ENCODE data around the gene ACTMAP.

DNA sequence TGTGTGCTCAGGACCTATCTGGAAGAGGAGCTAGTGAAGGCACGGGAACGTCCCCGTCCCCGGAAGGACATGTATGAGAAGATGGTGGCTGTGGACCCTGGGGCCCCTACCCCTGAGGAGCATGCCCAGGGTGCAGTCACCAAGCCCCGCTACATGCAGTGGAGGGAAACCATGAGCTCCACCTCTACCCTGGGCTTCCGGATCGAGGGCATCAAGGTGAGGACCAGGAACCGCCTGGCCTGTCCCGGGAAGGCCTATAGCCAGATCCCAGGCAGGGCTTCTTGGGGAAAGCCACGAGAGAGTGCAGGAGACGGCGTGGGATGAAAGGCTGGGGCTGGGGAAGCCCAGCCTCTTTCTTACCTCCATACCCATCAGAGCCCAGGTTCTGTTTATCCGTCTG, 17.1 kb downstream of the ACTMAP start:
- no peak for TF ChIP-seq EZH2 (IDR thresholded peaks at IDR 0.05; ENCODE audit: insufficient read depth, poor library complexity, severe bottlenecking)
- no peak for TF ChIP-seq EZH2phosphoT487 (IDR thresholded peaks at IDR 0.05; ENCODE audit: insufficient read depth, low read depth)

Measured in GM23248 (cell line).